ENCODE data around the gene CUL2.
"Not testable (repeated sequence)": the region's sequence is repeated elsewhere in the genome, so short reads cannot be mapped to it uniquely, and the experiment has no call there.

The CUL2 gene
- total RNA-seq, result 67.7 to 81.7 reads per million in 2 donors

- peak; percentile 77 to 97 (median 87) for DNase-seq
Observed at GRCh38 chr10:35090162-35090954, at the start of gene CUL2. Gene CUL2 (minus strand): TSS chr10:35090341. CDS start chr10:35071317, 19,024 bp downstream.

DNA sequence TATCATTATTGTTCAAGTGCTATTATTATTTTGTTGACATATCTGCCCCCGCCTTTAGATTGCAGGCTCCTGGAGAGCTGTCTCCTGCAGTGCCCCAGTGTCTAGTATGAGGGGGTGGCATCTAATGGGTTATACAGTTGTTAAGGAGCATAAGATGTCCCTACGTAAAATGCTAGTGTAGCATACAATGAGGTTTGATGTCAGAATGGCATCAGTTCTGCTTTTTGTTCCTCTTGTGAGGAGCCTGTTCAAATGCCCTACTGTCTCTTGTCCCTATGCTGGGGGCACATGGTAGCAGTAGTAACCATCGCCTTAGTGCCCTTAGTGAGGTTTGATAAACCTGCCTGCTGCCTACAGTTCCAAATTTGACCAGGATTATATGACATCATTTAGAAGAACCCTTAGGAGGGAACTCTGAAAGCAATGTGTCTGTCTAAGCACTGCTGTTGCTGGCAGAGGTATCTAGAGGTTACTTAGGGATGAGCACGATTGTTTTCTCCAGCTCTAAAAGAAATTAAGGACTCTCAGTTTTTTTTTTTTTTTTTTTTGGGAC is 46.2 kb upstream of the CUL2 start:
- DNase-seq, result no peak

- peak in 2 of 5 experiments; percentile 21 to 58 for DNase-seq
Observed at GRCh38 chr10:35135861-35136260, 45.7 kb upstream of the CUL2 start.

DNA sequence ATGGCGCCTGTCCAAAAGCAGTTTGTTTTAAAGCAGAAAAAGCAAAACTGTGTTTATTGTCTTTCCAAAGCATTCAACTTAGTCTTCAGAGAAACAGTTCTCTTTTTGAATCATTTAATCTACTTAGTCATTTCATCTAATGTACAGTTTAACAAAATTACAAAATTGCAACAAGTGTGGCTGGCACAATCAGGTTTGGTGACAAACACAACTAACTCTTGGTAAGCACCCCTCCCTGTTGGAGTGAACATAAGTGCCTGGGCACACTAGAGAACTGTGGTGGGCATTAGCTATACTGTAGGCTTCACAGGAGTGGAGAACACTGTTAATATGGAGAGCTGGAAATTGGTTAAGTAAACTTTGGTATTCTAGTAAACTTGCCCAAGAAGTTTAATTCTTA is 43.4 kb upstream of the CUL2 start:
- peak in 1 of 5 experiments; percentile 73 for DNase-seq

- DNase-seq, result no peak
Observed at GRCh38 chr10:35132727-35133126, 42.6 kb upstream of the CUL2 start.

GRCh38 chr10:35130663-35131062 is 40.5 kb upstream of the CUL2 start:
- DNase-seq, result no peak

DNA sequence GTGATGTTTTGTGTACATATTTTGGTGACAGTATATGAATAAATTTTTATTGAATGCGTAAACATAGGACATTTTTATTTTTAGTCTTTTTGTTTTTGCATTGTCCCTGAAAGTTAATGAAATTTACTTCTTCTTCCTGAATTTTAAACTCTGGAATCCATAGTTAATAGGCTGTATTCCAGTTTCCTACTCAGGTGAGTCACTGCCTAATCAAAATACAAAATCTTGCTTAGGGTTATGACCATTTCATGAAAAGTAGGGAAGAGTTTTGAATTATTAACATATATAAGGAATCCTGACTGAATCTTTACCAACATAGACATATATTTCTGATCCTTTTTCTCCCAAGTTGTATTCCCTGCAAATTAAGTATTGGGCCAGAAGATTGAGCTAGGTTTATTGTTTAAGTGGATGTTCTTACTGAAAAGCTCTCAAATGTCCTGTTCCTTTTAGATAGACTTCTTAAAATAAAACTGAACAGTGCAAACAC is 39.1 kb upstream of the CUL2 start:
- no peak for DNase-seq

DNA sequence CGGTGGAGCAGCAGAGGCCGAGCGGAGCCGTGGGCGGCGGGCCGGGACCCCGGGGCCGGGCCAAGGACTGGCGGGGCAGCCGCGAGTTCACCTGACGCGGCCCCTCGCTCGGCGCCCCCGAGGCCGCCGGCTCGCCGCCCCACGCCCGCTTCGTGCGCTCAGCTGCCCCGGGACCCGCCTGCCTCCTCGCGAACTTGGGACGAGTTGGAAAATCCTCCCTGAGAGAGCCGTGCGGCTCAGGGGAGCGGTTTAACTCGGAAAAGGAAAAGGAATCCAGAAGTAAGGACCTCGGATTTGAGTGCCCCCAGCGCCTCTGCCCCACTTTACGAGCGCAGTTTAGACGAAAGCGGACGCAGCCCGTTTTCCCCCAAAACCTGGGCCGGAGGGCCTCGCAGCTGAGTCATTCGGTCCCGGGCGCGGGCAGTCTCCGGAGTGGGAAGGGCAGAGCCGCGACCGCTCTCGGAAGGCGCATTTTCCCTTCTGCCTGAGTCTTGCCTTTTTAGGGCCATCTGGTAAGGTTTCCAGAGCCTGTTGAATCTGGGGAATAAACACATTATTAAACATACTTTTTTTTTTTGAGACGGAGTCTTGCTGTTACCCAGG is 37.2 kb upstream of the CUL2 start:
- DNase-seq, result peak in 4 of 5 experiments; percentile 30 to 63 (median 48)

DNA sequence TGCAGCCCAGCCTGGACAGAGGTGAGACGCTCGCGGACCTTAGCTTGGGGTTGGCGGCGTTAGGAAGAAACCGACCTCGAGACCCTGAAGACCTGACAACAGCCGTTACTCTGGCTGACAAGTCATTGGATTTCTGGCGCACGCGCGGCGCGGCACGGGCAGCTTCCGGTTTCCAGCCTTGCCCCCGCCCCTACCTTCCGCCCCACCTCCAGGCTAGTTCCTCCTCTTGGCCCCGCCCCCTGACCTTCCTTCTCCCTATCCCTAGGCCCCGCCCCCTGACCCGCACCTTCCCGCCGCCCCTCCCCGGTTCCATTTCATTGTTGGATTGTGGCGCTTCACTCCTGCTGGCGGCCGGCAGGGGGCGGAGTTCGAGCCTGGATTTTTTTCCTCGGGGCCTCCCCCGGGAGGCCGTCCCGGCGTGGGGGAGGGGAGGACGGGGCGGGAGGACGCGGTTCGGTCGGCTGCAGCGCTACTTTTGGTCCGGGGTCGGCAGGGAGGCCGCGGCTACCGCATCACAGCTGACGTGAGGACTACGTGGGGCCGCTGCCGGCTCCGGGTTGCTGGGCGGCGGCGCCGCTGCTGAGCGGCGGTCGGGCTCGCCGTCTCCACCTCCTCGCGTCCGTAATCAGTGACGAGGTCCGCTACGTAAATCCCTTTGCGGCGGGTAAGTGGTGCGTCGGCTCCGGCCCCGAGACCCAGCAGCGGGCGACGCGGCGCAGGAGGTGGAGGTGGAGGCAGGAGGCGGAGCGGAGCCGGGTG is 36.6 kb upstream of the CUL2 start, which contains the start of gene CREM:
TSS of gene CREM (plus strand) at position 317 of the 759 bp plus-strand sequence. CDS start 10,990 bp downstream, outside the sequence.
- DNase-seq, result peak; percentile 99 to 100 (median 99)

DNA sequence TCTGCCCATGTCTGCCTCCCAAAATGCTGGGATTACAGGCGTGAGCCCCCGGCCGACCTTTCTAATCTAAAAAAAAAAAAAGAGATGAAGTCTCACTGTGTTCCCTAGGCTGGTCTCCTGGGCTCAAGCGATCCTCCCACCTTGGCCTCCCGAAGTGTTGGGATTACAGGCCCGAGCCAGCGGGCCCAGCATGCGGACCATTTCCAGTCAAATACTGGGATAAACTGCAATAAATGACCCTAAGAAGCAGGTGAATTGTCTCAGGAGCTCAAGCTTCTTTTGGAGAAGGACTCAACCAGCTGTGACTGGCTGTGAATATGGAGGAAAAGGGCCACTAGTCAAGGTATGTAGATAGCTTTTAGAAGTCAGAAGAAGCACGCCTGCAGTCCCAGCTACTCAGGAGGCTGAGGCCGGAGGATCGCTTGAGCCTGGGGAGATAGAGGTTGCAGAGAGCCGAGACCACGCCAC is 36.0 kb upstream of the CUL2 start:
- no peak for DNase-seq

- DNase-seq, result peak in 1 of 5 experiments; percentile 37
Observed at GRCh38 chr10:35124540-35124939, 34.4 kb upstream of the CUL2 start.

GRCh38 chr10:35119378-35119777 is 29.2 kb upstream of the CUL2 start:
- no peak for DNase-seq

GRCh38 chr10:35112571-35112970 is 22.4 kb upstream of the CUL2 start:
- no peak for DNase-seq

DNA sequence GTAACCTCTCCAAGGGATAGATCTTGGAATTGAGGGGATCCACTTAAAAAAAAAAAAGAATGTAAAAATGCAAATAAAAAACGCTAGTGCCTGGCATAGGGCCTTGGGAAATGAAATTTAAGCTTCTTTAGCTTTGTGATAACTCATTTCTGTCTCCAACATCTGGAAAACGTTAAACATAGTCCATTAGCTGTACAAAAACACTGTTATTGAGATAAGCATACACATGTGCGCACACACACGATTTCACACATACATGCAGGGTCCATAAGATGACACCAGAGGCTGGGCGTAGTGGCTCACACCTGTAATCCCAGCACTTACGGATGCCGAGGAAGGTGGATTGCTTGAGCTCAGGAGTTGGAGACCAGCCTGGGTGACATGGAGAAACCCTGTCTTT is 13.7 kb upstream of the CUL2 start:
- no peak for DNase-seq

DNA sequence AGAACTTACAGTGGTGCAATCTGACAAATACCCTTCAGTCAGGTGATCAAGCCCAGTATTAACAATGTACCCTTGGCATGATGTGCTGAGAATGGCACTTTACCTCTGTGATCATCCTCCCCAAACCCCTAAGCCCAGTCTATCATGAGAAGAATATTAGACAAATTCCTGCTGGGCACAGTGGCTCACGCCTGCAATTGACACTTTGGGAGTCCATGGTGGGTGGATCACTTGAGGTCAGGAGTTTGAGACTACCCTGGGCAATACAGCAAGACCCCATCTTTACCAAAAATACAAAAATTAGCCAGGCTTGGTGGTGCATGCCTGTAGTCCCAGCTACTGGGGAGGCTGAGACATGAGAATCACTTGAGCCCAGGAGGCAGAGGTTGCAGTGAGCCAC is 7.4 kb upstream of the CUL2 start:
- no peak for DNase-seq

DNA sequence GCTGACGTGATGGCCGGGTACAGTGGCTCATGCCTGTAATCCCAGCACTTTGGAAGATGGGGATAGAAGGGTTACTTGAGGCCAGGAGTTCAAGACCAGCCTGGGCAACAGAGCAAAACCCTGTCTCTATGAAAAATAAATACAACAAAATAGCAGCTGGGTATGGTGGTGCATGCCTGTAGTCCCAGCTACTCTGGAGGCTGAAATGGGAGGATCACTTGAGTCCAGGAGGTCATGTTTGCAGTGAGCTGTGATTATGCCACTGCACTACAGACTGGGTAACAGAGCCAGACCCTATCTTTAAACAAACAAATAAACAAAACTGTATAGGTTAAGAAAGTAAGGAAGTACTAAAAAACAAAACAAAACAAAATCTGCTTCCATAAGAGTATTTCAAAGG is 6.2 kb upstream of the CUL2 start:
- DNase-seq, result no peak

GRCh38 chr10:35092851-35093250 is 2.7 kb upstream of the CUL2 start:
- DNase-seq, result no peak

DNA sequence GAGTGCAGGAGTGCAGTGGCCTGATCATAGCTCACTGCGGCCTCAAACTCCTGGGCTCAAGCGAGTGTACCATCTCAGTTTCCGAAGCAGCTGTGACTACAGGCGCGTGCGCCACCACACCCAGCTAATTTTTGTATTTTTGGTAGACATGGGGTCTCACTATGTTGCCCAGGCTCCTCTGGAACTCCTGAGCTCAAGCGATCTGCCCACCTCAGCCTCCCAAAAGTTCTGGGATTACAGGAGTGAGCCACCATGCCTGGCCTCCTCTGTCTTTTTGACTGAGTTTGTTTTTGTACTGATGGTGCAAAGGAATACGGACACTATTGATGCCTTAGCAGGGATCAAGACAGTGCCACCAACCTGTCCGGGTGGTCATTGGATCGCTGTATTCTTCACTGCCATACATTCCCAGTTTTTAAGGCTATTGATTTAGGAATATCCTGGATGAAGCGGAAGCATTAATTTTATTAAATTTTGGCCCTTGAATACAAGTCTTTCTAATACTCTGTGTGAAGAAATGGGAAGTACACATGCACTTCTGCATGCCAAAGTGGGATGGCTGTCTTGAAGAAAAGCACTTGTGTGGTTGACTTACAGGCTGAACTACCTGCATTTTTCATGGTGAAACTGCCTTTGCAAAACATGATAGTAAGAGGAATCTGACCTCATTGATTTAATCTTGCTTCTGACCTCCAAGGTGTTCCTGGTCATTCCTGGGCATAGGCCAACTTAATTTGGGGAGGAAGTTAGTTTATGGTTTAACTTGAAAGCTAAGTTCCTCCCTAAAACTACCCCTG is 2.1 kb upstream of the CUL2 start:
- no peak for DNase-seq

DNA sequence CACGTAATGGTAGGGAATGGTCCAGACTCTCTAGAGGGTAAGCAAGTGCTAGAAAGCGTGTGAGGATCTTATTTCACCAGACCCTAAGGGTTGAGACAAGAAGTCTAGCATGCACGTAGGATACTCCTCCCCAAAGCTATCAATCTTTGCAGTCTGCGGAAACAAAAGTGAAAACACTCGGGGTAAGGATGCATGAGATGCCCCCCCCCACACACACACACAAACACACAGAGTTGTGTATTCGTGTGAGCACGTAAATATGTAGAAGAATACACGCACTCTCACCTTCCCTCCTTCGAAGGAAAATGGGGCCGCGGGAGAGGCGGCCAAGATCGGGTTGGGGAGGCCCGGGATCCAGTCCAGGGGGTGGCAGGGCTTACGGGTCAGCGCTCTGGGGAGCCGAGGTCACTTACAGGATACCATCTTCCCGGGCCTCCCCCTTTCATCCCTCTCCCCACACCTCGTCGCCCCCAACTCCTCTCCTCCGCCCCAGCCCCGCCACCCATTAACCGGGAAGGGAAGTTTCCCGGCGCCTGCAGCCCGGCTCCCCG is 455 bp downstream of the CUL2 start:
- peak in 2 of 5 experiments; percentile 9 to 70 for DNase-seq

DNA sequence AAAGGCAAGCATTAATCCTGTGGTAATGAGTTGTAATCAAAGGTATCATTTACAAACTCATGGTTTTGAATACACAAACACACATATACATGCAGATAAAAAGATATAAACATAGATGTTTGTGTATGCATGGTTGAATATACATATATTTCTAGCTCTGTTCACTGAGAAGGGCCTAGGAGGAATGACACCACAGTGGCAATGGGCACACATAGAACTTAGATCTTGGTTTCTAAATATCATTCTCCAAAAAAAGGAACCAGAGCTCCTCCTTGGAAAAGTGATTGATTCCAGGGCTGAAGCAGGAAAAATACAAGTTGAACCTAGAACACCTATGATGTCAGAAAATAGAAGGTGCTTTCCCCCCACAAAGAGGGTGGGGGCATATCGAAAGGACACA is 6.9 kb downstream of the CUL2 start:
- no peak for DNase-seq

DNA sequence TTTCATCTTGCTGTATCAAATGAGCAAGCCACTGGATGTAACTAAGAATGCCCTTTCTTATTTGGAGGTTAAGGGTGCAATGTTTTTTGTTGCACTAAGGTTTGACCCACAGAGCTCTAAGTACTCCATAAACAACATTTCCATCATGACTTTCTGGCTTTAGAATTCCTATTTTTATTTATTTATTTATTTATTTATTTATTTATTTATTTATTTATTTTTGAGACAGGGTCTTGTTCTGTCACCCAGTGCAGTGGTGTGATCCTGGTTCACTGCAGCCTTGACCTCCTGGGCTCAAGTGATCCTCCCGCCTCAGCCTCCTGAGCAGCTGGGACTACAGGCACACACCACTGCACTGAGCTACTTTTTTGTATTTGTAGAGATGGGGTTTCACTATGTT is 9.9 kb downstream of the CUL2 start:
- DNase-seq, result not testable (repeated sequence)

DNA sequence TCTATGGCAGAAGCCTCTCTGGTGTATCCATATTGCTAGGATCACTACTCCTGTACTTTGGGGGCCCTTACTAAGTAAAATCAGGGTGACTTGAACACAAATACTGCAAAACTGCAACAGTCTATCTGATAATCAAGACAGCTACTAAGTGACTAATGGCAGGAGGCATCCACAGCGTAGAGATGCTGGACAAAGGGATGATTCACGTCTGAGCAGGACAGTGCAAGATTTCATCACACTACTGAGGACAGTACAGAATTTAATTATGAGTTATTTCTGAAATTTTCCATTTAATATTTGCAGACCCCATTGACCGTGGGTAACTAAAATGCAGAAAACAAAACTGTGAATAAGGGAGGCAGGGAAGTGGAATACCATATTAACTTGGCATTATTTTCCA is 10.4 kb downstream of the CUL2 start:
- DNase-seq, result no peak
